ENCODE measurements around the gene COLQ.

COLQ gene

DNA sequence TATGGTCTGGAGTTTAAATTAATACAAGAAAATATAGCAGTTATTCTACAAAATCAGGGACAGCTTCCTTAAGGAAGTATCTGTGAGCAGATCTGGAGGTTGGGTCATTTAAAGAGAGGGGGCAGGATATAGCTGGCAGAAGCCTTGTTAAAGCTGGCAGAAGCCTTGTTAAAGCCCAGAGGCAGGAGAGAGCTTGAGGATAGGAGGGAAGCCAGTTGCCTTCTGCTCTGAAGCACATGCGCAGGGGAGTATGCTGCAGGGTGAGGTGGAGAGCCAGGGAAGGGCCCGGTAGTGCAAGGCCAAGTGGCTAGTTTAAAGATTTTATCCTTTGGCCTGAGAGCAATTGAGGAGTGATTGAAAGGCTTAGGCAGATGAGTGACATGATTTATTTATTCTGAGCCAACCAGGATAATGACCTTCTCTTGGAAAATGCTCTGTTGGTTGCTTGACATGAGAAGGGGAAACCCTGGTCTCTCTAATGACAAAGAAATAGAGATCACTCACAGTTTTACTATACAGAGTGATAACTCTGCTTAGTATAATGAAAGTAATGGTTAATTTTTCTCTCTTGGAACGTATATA, 90.2 kb downstream of the COLQ start:
- Histone ChIP-seq H3K27ac (no peak overlapping the region), H3K27me3 (no peaks in the 10 kb centered on the region), H3K4me1 (ENCODE audit: control insufficient read depth in 1 of 2, insufficient read depth in 1 of 2, low read depth in 1 of 2, low read length in 1 of 2) (peaks cover 18 to 25% of the 10 kb centered on the region in 2 experiments), H3K9me3 (no peaks in the 10 kb centered on the region), H3K36me3 (peaks cover 61% of the 10 kb centered on the region), H3K4me3 (ENCODE audit: low read depth in 1 of 2, low read length in 1 of 2) (no peak overlapping the region)
- TF ChIP-seq, protein P1, sequence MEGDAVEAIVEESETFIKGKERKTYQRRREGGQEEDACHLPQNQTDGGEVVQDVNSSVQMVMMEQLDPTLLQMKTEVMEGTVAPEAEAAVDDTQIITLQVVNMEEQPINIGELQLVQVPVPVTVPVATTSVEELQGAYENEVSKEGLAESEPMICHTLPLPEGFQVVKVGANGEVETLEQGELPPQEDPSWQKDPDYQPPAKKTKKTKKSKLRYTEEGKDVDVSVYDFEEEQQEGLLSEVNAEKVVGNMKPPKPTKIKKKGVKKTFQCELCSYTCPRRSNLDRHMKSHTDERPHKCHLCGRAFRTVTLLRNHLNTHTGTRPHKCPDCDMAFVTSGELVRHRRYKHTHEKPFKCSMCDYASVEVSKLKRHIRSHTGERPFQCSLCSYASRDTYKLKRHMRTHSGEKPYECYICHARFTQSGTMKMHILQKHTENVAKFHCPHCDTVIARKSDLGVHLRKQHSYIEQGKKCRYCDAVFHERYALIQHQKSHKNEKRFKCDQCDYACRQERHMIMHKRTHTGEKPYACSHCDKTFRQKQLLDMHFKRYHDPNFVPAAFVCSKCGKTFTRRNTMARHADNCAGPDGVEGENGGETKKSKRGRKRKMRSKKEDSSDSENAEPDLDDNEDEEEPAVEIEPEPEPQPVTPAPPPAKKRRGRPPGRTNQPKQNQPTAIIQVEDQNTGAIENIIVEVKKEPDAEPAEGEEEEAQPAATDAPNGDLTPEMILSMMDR (IDR thresholded peaks at IDR 0.05), result no peak

DNA sequence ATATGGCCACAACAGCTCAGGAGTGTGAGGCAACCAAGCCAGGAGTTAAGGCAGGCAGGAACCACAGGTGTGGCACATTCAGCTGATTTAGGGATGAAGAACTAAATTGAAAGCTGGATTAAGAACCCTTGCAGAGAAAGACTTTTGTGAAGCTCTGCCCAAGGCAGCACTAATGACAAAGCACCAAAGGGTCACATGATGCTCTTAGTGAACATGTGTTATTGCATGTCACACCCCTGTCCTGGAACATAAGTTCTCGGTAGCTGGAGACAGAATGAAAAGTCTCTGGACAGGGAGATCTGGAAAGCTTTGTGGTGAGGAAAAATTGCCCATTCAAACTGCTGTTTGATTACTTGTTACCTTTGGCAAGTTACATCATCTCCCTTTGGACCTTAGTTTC, 90.9 kb downstream of the COLQ start:
- Histone ChIP-seq H3K4me3 (ENCODE audit: low read depth in 1 of 2, low read length in 1 of 2) (no peak overlapping the region), H3K36me3 (peaks cover 53% of the 10 kb centered on the region), H3K27me3 (no peaks in the 10 kb centered on the region), H3K4me1 (ENCODE audit: control insufficient read depth in 1 of 2, insufficient read depth in 1 of 2, low read depth in 1 of 2, low read length in 1 of 2) (peaks cover 18 to 25% of the 10 kb centered on the region in 2 experiments), H3K9me3 (no peaks in the 10 kb centered on the region), H3K27ac (no peak overlapping the region)
- TF ChIP-seq, protein P1 (IDR thresholded peaks at IDR 0.05), result no peak

DNA sequence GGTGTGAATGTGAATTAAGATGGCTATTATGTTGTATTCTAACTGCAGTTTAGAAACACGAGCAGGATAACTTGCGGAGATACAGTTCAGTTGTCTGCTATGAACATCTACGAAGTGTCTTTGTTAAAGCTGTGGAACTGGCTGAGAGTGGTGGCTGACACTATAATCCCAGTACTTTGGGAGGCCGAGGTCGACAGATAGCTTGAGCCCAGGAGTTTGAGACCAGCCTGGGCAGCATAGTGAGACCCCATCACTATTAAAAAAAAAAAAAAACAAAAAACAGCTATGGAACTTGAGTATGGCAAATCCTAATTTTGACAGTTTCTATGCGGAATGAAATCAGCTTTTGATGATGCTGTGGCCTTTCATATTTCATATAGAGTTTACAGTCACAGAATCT, 92.4 kb downstream of the COLQ start:
- peaks cover 46% of the 10 kb centered on the region for H3K36me3 ChIP-seq
- TF ChIP-seq, protein P1 (IDR thresholded peaks at IDR 0.05), result no peak
- H3K9me3 ChIP-seq, result no peaks in the 10 kb centered on the region
- H3K4me1 ChIP-seq (ENCODE audit: control insufficient read depth in 1 of 2, insufficient read depth in 1 of 2, low read depth in 1 of 2, low read length in 1 of 2), result peaks cover 18 to 25% of the 10 kb centered on the region in 2 experiments
- no peaks in the 10 kb centered on the region for H3K27me3 ChIP-seq
- H3K27ac ChIP-seq, result peak overlapping the region; percentile 88
- peak overlapping the region in 1 of 2 experiments; percentile 98 for H3K4me3 ChIP-seq (ENCODE audit: low read depth in 1 of 2, low read length in 1 of 2)

DNA sequence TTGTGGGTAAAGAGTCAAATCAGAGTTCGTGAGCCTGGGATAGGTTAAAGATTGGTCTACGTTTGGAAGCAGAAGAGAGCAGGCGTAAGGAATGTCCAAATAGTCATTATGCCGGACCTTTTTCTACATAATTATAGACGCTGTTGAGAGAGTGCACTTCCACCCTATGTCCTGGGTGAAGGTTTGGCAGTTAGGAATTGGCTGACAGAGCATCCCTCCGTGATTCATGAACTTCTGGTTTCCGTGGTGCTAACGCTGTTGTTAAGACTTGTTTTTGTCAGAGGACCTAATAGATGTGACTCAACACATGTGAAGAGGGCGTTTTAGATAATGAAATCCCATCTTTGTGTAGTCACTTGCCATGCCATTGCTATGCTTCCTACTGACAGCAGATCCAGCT, 93.0 kb downstream of the COLQ start:
- Histone ChIP-seq H3K36me3 (peaks cover 46% of the 10 kb centered on the region), H3K4me1 (ENCODE audit: control insufficient read depth in 1 of 2, insufficient read depth in 1 of 2, low read depth in 1 of 2, low read length in 1 of 2) (peaks cover 18 to 25% of the 10 kb centered on the region in 2 experiments), H3K27ac (peak overlapping the region; percentile 88), H3K4me3 (ENCODE audit: low read depth in 1 of 2, low read length in 1 of 2) (peak overlapping the region; percentile 95 to 98), H3K27me3 (no peaks in the 10 kb centered on the region), H3K9me3 (no peaks in the 10 kb centered on the region)
- TF ChIP-seq, protein P1 (IDR thresholded peaks at IDR 0.05), result no peak

DNA sequence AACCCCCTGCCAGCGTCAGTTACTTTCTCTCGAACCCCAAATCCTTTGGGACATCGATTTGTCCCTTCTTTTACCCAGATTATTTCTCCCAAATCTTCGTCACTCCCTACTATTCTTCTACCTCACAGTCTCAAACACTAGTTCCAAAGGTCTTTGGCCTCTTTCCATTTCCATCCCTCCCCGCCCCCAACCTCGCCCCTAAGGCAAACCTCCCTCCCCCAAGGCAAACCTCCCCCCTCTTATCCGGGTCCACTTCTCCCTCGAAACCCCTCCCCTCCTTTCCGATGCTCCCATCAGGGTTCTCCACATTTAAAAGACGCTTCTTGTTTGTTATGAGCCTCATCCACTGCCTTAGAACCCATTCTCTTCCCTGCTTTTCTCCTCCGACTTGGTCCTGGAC, 93.5 kb downstream of the COLQ start:
- H3K4me3 ChIP-seq (ENCODE audit: low read depth in 1 of 2, low read length in 1 of 2), result peak overlapping the region; percentile 95 to 98
- H3K27ac ChIP-seq, result peak overlapping the region; percentile 88
- H3K36me3 ChIP-seq, result peaks cover 46% of the 10 kb centered on the region
- H3K27me3 ChIP-seq, result no peaks in the 10 kb centered on the region
- peaks cover 18 to 25% of the 10 kb centered on the region in 2 experiments for H3K4me1 ChIP-seq (ENCODE audit: control insufficient read depth in 1 of 2, insufficient read depth in 1 of 2, low read depth in 1 of 2, low read length in 1 of 2)
- no peaks in the 10 kb centered on the region for H3K9me3 ChIP-seq
- TF ChIP-seq, protein P1 (IDR thresholded peaks at IDR 0.05), result no peak

Data from neutrophil (primary cell).